Adrenal gland (tissue), 12 donors: Measurements from ENCODE around the gene ZMYND8. TPM values are rescaled to one million over a fixed set of nuclear protein-coding genes. Genes with fewer than 3 reads are reported as not detected.

Experiments
- DNase-seq, 7 donors: peaks; one replicate each; pipeline ENCODE4 v3.0.0-alpha.2; 2019 to 2020
- H3K27ac ChIP-seq, 5 donors: fragments of 200-600 bp; sonication (generic) in 4 of 5; 1 replicate in 3 of 5; 2 replicates in 2 of 5; pipeline versions ENCODE4 v1.5.1 to v1.8.0; 2016 to 2020; ENCODE audit warnings: mild to moderate bottlenecking in 1 of 5
- H3K27me3 ChIP-seq: fragments of 200-600 bp; 2 replicates; pipeline ENCODE4 v1.8.0; 2021
- H3K36me3 ChIP-seq, 2 donors: fragments of 200-600 bp; replicated peaks in 1 of 2; 1 replicate in 1 of 2; 2 replicates in 1 of 2; pipeline versions ENCODE4 v1.5.1 to v1.8.0; 2018 to 2022
- H3K4me1 ChIP-seq, 2 donors: fragments of 200-600 bp; replicated peaks in 1 of 2; 1 replicate in 1 of 2; 2 replicates in 1 of 2; pipeline versions ENCODE4 v1.5.1 to v1.8.0; 2018 to 2021
- H3K4me3 ChIP-seq, 4 donors: fragments of 200-600 bp; sonication (generic) in 3 of 4; one replicate each; pipeline ENCODE4 v1.5.1; 2016 to 2018
- H3K9me3 ChIP-seq, 3 donors: fragments of 200-600 bp; sonication (generic) in 1 of 3; replicated peaks in 1 of 3; 1 replicate in 2 of 3; 2 replicates in 1 of 3; pipeline versions ENCODE4 v1.5.1 to v1.8.0; 2016 to 2021
- POLR2A ChIP-seq, 2 donors: fragments of 450-650 bp; IDR thresholded peaks; one replicate each; pipeline ENCODE4 v1.6.1; 2017; ENCODE audit warnings: antibody characterized with exemption in 2 of 2, mild to moderate bottlenecking in 2 of 2, moderate library complexity in 1 of 2
- WGBS, 4 donors: extraction: QIAGEN DNeasy Blood & Tissue Kit in 2 of 4; methylation state at CpG; one replicate each; pipeline versions ENCODE4 v1.1.5 to v1.1.7; 2013 to 2017; 5-methylcytosine and 5-hydroxymethylcytosine counted together
- intact Hi-C, 2 donors: fragments of 100-400 bp; cut with DNase I; formaldehyde crosslinking; loops; one replicate each; pipeline versions ENCODE4 v1.14.1 to v1.15.0; 2022 to 2023
- polyA plus RNA-seq, 3 donors: library from polyadenylated mRNA; stranded (reverse); fragments of 200-250 nt in 2 of 3; fragments of 350-450 nt in 1 of 3; fragmentation: Illumina TruSeq in 1 of 3; extraction: RNeasy Lipid Tissue Mini Kit (QIAGEN cat#74804) in 1 of 3; gene quantifications; one replicate each; pipeline ENCODE4 v1.2.3, GENCODE V29; 2013 to 2014
- total RNA-seq, 9 donors: library from RNA; depleted of rRNA in 4 of 9; stranded (reverse); fragments of >200 nt in 4 of 9; fragments of 120-200 nt in 1 of 9; fragmentation: NEBNext Ultra II Directional in 1 of 9; extraction: Animal tissue kit (Norgen Biotek cat#: 25700) in 1 of 9; gene quantifications; one replicate each; pipeline versions ENCODE4 v1.1.0 to v1.2.4, GENCODE V29; 2013 to 2023
- TF ChIP-seq, protein P1 (sequence below), 6 experiments: fragments of 450-650 bp in 4 of 6; fragments of 200-600 bp in 2 of 6; sonication (generic) in 1 of 6; IDR thresholded peaks; 1 replicate in 5 of 6; 2 replicates in 1 of 6; pipeline versions ENCODE4 v1.5.1 to v1.8.0; 2016 to 2021; ENCODE audit warnings: antibody characterized with exemption in 6 of 6, mild to moderate bottlenecking in 2 of 6, moderate library complexity in 1 of 6
- donor health status: healthy with polysubstance abuse.
- donor health status: Bipolar disorder and iron deficiency.
- donor health status: DM: yes; HTN: yes; CAD: no.
- donor health status: DM: no; HTN: no; CAD: no.
- donor health status: DM: no; HTN: no; CAD: no.
- donor health status: DM: yes; HTN: yes; CAD: no.

Gene ZMYND8
- total and polyA plus RNA-seq, 12 donors = 37.0 to 116 (median 67.2) TPM

DNA sequence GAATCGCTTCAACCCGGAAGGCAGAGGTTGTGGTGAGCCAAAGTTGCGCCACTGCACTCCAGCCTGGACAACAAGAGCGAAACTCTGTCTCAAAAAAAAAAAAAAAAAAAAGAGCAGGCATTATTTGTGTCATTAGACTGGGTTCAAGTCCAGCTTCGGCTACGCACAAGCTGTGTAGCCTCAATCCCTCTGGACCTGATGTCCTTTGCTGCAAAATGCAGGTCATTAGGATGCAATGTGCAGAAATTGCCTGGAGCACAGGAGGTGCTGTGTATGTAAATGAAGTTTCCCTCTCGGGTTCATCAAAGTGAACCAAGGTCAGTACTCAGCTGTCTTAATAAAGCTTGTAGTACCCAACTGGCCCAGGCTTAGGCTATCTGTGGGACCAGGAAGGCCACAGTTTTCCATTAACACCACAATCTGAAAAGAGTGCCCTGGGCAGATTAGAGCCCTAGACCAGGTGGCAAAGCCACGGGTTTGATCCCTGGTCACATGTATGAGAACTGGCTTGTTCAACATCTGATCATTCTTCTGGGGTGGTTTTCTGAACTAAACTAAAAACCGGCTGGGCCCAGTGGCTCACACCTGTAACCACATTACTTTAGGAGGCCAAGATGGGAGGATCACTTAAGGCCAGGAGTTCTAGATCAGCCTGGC, 155.3 kb downstream of the ZMYND8 start:
- WGBS, 4 donors = 81 to 91% (median 88%) methylated on average over 9 of the region's 9 CpGs
- Histone ChIP-seq H3K4me1 (no peaks in the 10 kb centered on the region), H3K27me3 (no peaks in the 10 kb centered on the region), H3K9me3 (no peaks in the 10 kb centered on the region), H3K27ac (no peak overlapping the region), H3K4me3 (no peak overlapping the region), H3K36me3 (no peaks in the 10 kb centered on the region)
- no peak for DNase-seq
- TF ChIP-seq, protein P1, sequence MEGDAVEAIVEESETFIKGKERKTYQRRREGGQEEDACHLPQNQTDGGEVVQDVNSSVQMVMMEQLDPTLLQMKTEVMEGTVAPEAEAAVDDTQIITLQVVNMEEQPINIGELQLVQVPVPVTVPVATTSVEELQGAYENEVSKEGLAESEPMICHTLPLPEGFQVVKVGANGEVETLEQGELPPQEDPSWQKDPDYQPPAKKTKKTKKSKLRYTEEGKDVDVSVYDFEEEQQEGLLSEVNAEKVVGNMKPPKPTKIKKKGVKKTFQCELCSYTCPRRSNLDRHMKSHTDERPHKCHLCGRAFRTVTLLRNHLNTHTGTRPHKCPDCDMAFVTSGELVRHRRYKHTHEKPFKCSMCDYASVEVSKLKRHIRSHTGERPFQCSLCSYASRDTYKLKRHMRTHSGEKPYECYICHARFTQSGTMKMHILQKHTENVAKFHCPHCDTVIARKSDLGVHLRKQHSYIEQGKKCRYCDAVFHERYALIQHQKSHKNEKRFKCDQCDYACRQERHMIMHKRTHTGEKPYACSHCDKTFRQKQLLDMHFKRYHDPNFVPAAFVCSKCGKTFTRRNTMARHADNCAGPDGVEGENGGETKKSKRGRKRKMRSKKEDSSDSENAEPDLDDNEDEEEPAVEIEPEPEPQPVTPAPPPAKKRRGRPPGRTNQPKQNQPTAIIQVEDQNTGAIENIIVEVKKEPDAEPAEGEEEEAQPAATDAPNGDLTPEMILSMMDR (IDR thresholded peaks at IDR 0.05) = no peak
- TF ChIP-seq POLR2A (IDR thresholded peaks at IDR 0.05) = no peak
- intact Hi-C loops = loop anchor here in 1 of 2 donors (10.0 kb wide), 1 partner anchor 424 kb away; no protein-coding TSS in a partner anchor

DNA sequence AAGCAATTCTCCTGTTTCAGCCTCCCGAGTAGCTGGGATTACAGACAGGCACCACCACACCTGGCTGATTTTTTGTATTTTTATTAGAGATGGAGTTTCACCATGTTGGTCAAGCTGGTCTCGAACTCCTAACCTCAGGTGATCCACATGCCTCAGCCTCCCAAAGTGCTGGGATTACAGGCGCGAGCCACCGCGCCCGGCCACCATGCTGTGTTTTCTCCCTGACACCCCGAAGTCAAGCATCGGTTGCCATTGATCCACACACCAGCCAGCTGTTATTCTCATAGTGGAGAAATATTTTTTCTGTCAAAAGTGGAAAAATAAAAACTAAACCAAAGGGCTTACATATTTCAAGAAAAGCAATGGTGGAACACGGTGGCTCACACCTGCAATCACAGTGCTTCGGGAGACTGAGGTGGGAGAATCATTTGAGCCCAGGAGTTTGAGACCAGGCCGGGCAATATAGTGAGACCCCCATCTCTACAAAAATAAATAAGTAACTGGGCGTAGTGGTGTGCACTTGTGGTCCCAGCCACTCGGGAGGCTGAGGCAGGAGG, 157.4 kb downstream of the ZMYND8 start:
- Histone ChIP-seq H3K4me1 (no peaks in the 10 kb centered on the region), H3K9me3 (no peaks in the 10 kb centered on the region), H3K27me3 (no peaks in the 10 kb centered on the region), H3K27ac (no peak overlapping the region), H3K4me3 (no peak overlapping the region), H3K36me3 (no peaks in the 10 kb centered on the region)
- intact Hi-C loops = loop anchor here in 1 of 2 donors (5.0 to 10.0 kb wide), 2 partner anchors 183 to 426 kb away; no protein-coding TSS in a partner anchor
- 87 to 95% (median 93%) methylated on average over 14 of the region's 14 CpGs for WGBS, 4 donors
- no peak for DNase-seq
- TF ChIP-seq POLR2A (IDR thresholded peaks at IDR 0.05) = no peak
- TF ChIP-seq, protein P1 (IDR thresholded peaks at IDR 0.05) = no peak

DNA sequence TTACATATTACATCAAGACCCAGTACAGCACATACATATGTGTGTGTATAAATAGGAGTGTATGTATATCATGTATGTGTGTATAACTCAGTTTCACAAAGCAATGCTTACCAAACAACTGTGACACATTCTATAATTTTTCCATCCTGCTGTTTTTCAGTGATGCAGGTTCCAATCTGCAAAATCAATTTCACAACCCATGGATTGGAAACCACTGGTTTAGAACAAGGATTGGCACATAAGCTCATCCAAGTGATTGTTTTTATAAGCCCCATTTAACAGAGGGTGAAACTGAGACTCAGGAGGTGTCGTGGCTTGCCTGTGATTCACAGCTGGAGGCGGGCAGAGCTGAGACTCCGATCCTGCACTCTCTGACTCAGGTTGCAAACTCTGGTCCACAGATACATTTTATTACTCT, 158.2 kb downstream of the ZMYND8 start:
- no peaks in the 10 kb centered on the region for H3K9me3 ChIP-seq
- H3K27me3 ChIP-seq = no peaks in the 10 kb centered on the region
- TF ChIP-seq, protein P1 (IDR thresholded peaks at IDR 0.05) = no peak
- no peak for TF ChIP-seq POLR2A (IDR thresholded peaks at IDR 0.05)
- H3K4me3 ChIP-seq = no peak overlapping the region
- no peak overlapping the region for H3K27ac ChIP-seq
- H3K4me1 ChIP-seq = no peaks in the 10 kb centered on the region
- no peaks in the 10 kb centered on the region for H3K36me3 ChIP-seq
- WGBS, 4 donors = 70 to 90% (median 78%) methylated on average over 3 of the region's 3 CpGs
- no peak for DNase-seq
- intact Hi-C loops = loop anchor here in 1 of 2 donors (5.0 to 10.0 kb wide), 2 partner anchors 184 to 427 kb away; no protein-coding TSS in a partner anchor

DNA sequence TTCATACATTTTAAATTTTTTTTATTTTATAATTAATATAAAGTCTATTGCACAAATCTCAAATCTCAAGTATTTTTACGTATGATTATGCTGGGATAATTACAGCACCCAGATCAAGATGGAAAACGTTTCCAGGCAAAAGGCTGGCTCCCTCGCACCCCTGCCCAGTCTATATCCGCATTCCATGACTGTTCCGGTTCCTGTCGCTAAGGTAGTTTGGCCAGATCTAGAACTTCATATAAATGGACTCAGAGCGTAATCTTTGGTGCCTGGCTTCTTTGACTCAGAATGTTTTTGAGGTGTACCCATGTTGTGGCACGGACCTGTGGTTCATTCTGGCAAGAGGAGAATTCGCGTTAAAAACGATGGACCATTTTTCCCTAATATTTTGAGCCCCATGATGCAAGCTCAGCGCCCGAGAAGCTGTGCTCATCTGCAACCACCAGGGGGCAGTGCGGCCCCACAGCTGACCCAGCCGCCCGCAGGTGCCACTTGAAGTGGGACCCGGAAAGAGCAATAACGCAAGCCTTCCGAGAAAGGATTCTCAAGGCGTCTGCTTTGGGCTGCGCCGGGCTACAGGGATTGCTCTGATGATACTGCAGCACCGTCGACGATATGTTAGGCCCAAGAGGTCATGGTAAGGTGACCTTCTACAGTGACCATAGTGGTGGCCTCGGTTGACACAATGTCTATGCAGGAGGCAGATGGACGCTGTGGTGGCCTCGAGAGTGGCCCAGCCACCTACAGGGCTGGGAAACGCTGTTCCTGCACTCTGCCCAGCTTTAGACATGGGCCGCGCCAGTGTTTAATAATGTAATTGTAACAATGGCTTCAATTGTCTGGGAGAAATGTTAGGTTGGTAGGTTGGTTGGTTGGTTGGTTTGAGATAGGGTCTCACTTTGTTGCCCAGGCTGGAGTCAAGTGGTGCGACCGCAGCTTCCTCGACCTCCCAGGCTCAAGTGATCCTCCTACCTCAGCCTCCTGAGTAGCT, 160.1 kb downstream of the ZMYND8 start:
- 38 to 53% (median 40%) methylated on average over 25 to 34 of the region's 34 CpGs for WGBS, 4 donors
- no peaks in the 10 kb centered on the region for H3K27me3 ChIP-seq
- DNase-seq = peak; percentile 64 to 87 (median 72)
- intact Hi-C loops = loop anchor here in 1 of 2 donors (5.0 to 10.0 kb wide), 2 partner anchors 186 to 428 kb away; no protein-coding TSS in a partner anchor
- no peaks in the 10 kb centered on the region for H3K9me3 ChIP-seq
- H3K27ac ChIP-seq = no peak overlapping the region
- no peaks in the 10 kb centered on the region for H3K4me1 ChIP-seq
- H3K4me3 ChIP-seq = no peak overlapping the region
- TF ChIP-seq, protein P1 (IDR thresholded peaks at IDR 0.05) = peak; percentile 92 to 98 (median 96)
- no peak for TF ChIP-seq POLR2A (IDR thresholded peaks at IDR 0.05)
- no peaks in the 10 kb centered on the region for H3K36me3 ChIP-seq
